AG09319 (cell line): ENCODE measurements around the gene MFAP3L.

Experiments
- DNase-seq: peaks from one replicate; pipeline ENCODE4 v3.0.0-alpha.2; 2010; ENCODE audit warnings: low read depth; ENCODE audit errors: extremely low read depth
- TF ChIP-seq, protein P1 (sequence below): IDR thresholded peaks from 2 replicates; pipeline ENCODE4 v1.5.1; 2011; ENCODE audit warnings: low read depth, mild to moderate bottlenecking, inconsistent platforms, low read length, moderate library complexity

MFAP3L gene

DNA sequence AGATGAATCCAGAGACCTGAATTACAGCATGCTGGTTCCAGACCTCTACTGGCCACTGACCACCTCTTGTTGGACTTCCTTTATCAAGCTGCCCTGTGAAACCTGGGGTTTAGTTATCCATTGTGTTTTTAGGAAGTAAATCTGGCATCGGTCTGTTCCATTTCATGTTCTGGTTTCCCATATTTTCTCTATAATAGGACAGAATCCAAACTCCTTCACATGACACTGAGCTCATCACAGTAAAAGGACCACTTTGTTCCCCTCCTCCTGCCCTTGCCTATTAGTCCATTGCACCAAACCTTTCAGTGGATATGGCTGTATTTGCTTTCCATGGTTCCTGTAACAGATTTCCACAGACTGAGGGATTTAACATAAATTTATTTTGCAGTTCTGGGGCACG is 4.0 kb downstream of the MFAP3L start:
- no peak for DNase-seq
- TF ChIP-seq, protein P1, sequence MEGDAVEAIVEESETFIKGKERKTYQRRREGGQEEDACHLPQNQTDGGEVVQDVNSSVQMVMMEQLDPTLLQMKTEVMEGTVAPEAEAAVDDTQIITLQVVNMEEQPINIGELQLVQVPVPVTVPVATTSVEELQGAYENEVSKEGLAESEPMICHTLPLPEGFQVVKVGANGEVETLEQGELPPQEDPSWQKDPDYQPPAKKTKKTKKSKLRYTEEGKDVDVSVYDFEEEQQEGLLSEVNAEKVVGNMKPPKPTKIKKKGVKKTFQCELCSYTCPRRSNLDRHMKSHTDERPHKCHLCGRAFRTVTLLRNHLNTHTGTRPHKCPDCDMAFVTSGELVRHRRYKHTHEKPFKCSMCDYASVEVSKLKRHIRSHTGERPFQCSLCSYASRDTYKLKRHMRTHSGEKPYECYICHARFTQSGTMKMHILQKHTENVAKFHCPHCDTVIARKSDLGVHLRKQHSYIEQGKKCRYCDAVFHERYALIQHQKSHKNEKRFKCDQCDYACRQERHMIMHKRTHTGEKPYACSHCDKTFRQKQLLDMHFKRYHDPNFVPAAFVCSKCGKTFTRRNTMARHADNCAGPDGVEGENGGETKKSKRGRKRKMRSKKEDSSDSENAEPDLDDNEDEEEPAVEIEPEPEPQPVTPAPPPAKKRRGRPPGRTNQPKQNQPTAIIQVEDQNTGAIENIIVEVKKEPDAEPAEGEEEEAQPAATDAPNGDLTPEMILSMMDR: no peak

DNA sequence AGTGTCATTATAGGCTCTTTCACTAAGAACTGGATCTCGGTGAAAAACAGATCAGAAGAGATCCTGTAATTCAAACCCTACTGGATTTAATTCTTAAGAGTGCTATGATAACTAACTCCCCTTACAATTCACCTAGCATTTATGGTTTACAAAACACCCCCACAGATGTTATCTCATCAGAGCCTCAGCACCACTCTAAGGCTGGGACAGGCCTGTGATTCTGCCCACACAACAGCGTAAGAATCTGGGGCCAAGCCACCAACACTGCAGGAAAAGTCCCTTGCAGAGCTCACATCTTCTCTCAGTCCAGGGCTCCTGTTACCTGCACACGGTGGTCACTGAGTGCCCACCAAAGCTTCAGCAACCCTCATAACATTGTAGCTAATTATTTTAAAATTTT is 8.9 kb downstream of the MFAP3L start:
- no peak for DNase-seq
- TF ChIP-seq, protein P1: no peak

DNA sequence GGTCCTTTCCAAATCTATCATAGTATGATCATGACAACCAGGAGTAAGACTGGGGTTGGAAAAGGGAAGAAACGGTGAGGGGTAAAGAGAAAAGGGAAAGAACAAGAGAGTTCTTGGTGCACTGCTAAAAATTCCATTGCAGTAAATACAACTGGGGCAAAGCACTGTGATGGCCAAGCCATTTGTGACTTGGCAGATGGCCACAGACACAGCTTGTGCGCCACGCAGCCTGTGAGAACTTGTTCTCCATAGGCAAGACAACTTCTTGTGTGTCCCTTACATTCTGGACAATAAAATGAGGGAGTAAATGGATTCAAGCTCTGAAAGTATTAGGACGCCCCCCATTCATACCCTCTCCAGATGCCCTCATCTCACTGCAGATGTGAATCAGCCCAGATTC is 10.9 kb downstream of the MFAP3L start:
- TF ChIP-seq, protein P1: no peak
- no peak for DNase-seq

DNA sequence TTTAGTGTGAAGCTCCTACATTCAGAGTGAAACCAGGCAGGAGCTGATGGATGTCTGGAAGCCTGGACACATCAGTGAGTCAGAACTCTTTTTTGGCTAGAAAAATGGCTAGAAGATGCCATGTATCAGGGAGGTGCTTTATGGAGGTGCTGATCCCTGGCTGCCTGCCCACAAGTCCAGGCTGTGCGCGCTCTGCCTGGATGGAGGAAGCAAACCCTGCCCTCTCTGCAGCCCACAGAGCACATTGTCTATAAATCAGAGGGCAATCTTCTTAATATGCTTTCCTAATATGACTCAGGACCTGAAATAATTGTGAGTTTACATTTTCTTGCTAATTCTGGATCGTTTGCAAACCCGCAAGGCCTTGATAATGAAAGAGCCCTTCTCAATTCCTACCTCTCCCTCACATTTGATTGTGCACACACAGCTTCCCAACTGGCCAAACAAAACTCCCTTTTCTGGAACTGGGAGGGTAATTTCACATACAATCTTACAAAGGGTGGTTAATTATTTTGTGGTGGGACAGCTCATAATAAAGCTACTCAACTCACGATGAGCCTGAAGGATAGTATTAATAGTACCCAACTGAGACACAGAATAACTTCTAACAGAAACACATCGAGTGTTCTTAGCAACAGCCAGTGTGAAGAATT is 11.7 kb downstream of the MFAP3L start:
- no peak for DNase-seq
- TF ChIP-seq, protein P1: no peak

DNA sequence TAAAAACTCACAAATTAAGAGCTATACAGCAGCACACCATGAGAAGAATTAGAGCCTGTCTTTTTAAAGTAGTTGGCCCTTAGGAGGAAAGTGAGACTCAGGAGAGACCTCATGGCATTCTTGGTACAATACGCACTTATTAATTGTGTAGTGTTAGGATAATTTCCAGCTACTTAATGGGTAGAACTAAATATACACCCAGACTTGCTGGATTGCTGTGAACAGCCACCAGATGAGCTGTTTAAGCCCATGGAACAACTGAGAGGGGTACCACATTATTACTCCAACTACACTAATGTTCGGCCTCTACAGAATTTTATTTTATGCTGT is 13.6 kb downstream of the MFAP3L start:
- DNase-seq: no peak
- TF ChIP-seq, protein P1: no peak

DNA sequence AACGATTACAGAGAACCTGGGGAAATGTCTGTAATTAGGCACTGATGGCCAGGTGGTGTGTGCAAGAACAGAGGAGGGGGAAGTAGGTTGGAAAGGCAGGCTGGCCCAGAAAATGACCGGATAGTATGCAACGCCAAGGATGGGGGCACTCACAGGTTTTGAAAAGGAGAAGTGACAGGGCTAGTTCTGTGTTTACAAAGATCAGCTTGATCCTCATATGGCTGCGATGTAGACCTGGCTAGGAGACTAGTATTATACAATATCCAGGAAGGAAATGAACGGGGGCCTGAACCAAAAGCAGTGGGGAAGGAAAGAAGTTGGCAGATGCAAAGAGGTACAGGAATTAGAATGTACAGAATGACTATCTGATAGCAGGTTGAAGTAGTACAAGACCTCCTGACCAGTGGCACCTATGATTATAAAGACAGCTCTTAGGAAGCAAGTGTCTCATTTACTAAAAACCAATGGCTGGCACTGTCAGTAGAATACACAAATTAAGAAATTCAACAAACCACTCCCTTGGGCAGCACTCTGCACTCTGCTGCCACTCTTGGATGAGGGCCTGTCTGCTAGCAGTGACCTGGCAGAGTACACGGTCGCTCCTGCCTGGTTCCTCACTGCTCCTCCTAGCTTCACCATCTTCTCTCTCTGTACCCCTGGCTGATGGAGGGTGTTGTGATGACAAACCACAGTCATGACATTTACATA is 14.1 kb downstream of the MFAP3L start:
- TF ChIP-seq, protein P1: no peak
- no peak for DNase-seq

DNA sequence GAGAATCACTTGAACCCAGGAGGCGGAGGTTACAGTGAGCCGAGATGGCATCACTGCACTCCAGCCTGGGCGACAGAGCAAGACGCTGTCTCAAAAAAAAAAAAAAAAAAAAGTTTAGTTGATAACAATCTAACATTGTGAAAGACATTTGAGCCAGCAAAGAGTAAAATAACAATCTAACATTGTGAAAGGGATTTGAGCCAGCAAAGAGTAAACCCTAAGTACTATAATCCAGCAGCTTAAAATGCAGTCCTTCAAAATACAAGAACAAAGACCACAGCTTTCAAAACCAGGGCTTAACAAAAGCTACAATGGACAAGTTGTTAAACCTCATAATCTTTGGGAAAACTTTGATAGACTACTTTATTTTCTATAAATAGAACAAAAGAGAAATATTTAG is 16.9 kb downstream of the MFAP3L start:
- TF ChIP-seq, protein P1: no peak

More for the DNA sequence above, 16.9 kb downstream of the MFAP3L start:
- DNase-seq: no peak
